ENCODE measurements around the gene ERICH6B. TPM values are rescaled to one million over a fixed set of nuclear protein-coding genes. Genes with fewer than 3 reads are reported as not detected.
A peak's percentile ranks its signal among the peaks of the same experiment; 100 is the strongest.

Gene ERICH6B
- total RNA-seq, 1 experiment from 2014 or later, result not detected

- H2AFZ ChIP-seq, result no peak overlapping the region
- no peak for DNase-seq
- no peaks in the 10 kb centered on the region for H3K27me3 ChIP-seq (ENCODE audit: insufficient read depth, low read depth)
- no peak for TF ChIP-seq EZH2 (IDR thresholded peaks at IDR 0.05; ENCODE audit: low read depth)
- no peak for TF ChIP-seq CTCF (conservative IDR thresholded peaks at IDR 0.05)
- CTCF ChIA-PET, result no interaction called here
- no peak overlapping the region for H3K27ac ChIP-seq
- BruUV-seq (replicated peaks), result no TSS peak
- no peaks in the 10 kb centered on the region for H3K9me3 ChIP-seq (ENCODE audit: insufficient read depth, low read depth)
- H3K4me1 ChIP-seq (replicated peaks; ENCODE audit: insufficient read depth), result no peaks in the 10 kb centered on the region
- peaks cover 20% of the 10 kb centered on the region for H3K36me3 ChIP-seq (ENCODE audit: low read depth)
- intact Hi-C loops (cut with micrococcal nuclease; ENCODE audit: unreplicated experiment), result no loop called here
- no peak overlapping the region for H3K4me3 ChIP-seq
- H3F3A ChIP-seq (ENCODE audit: insufficient read depth, low read depth), result peaks cover 5% of the 10 kb centered on the region; the same call in 1 of the 2 replicates
- H3K79me2 ChIP-seq (ENCODE audit: low read depth), result no peaks in the 10 kb centered on the region
- no peaks in the 10 kb centered on the region for H4K20me1 ChIP-seq (ENCODE audit: insufficient read depth)
- H3K9me2 ChIP-seq (ENCODE audit: insufficient read depth), result no peaks in the 10 kb centered on the region
- no peak overlapping the region for H3K4me2 ChIP-seq
- POLR2A ChIA-PET (ENCODE audit: unreplicated experiment), result no interaction called here
Observed at GRCh38 chr13:45536224-45536623, 79.3 kb downstream of the ERICH6B start.

- Histone ChIP-seq H3K9me3 (ENCODE audit: insufficient read depth, low read depth) (no peaks in the 10 kb centered on the region), H2AFZ (no peak overlapping the region), H3K4me3 (no peak overlapping the region), H3K27me3 (ENCODE audit: insufficient read depth, low read depth) (no peaks in the 10 kb centered on the region), H3K36me3 (ENCODE audit: low read depth) (peaks cover 30% of the 10 kb centered on the region), H3K4me1 (replicated peaks; ENCODE audit: insufficient read depth) (peaks cover 2% of the 10 kb centered on the region), H3K9me2 (ENCODE audit: insufficient read depth) (no peaks in the 10 kb centered on the region), H3K27ac (no peak overlapping the region), H3K4me2 (no peak overlapping the region), H3K79me2 (ENCODE audit: low read depth) (no peaks in the 10 kb centered on the region), H4K20me1 (ENCODE audit: insufficient read depth) (no peaks in the 10 kb centered on the region), H3F3A (ENCODE audit: insufficient read depth, low read depth) (peaks cover 5% of the 10 kb centered on the region; the same call in 1 of the 2 replicates)
- ChIA-PET POLR2A (ENCODE audit: unreplicated experiment) (no interaction called here), CTCF (no interaction called here)
- no peak for DNase-seq
- intact Hi-C loops (cut with micrococcal nuclease; ENCODE audit: unreplicated experiment), result no loop called here
- no TSS peak for BruUV-seq (replicated peaks)
- TF ChIP-seq EZH2 (IDR thresholded peaks at IDR 0.05; ENCODE audit: low read depth) (no peak), CTCF (conservative IDR thresholded peaks at IDR 0.05) (no peak)
Observed at GRCh38 chr13:45534604-45535003, 80.9 kb downstream of the ERICH6B start.

- H4K20me1 ChIP-seq (ENCODE audit: insufficient read depth), result no peaks in the 10 kb centered on the region
- H3K27ac ChIP-seq, result 0 out of 2 replicates have a peak overlapping the region, but pooled peaks have one; percentile 9
- ChIA-PET POLR2A (ENCODE audit: unreplicated experiment) (no interaction called here), CTCF (interaction anchor here (0.7 kb wide), 1 partner anchor 656 kb away, joined by 3 read pairs; no protein-coding TSS in a partner anchor)
- H3K4me2 ChIP-seq, result no peak overlapping the region
- intact Hi-C loops (cut with micrococcal nuclease; ENCODE audit: unreplicated experiment), result no loop called here
- no peaks in the 10 kb centered on the region for H3K9me3 ChIP-seq (ENCODE audit: insufficient read depth, low read depth)
- no peaks in the 10 kb centered on the region for H3K27me3 ChIP-seq (ENCODE audit: insufficient read depth, low read depth)
- H3F3A ChIP-seq (ENCODE audit: insufficient read depth, low read depth), result peaks cover 15% of the 10 kb centered on the region
- peaks cover 37% of the 10 kb centered on the region for H3K4me1 ChIP-seq (replicated peaks; ENCODE audit: insufficient read depth)
- DNase-seq, result no peak
- H2AFZ ChIP-seq, result no peak overlapping the region
- no peaks in the 10 kb centered on the region for H3K9me2 ChIP-seq (ENCODE audit: insufficient read depth)
- TF ChIP-seq EZH2 (IDR thresholded peaks at IDR 0.05; ENCODE audit: low read depth), result no peak
- TF ChIP-seq CTCF (conservative IDR thresholded peaks at IDR 0.05), result no peak
- H3K79me2 ChIP-seq (ENCODE audit: low read depth), result no peaks in the 10 kb centered on the region; the same call in 1 of the 2 replicates
- H3K4me3 ChIP-seq, result no peak overlapping the region
- BruUV-seq (replicated peaks), result no TSS peak
- H3K36me3 ChIP-seq (ENCODE audit: low read depth), result peaks cover 57% of the 10 kb centered on the region
Observed at GRCh38 chr13:45529758-45530157, 85.8 kb downstream of the ERICH6B start.

Data from PC-9 (cell line).